Psoas muscle (tissue), 8 donors: ENCODE data around the gene CCNG2. TPM values are rescaled to one million over a fixed set of nuclear protein-coding genes. Genes with fewer than 3 reads are reported as not detected.
"Not testable (repeated sequence)": the region's sequence is repeated elsewhere in the genome, so short reads cannot be mapped to it uniquely, and the experiment has no call there.

Experiments
- ATAC-seq, 4 donors: fragments of 200-7000 bp; cut with Tn5 transposase; one replicate each; pipeline ENCODE4 v1.9.1; 2020; ENCODE audit warnings: moderate library complexity in 3 of 4, mild to moderate bottlenecking in 2 of 4
- DNase-seq, 2 donors: peaks; one replicate each; pipeline ENCODE4 v3.0.0-alpha.2; 2020
- H3K27ac ChIP-seq: fragments of 200-600 bp; one replicate; pipeline ENCODE4 v1.8.0; 2022
- H3K27me3 ChIP-seq, 3 donors: fragments of 200-600 bp in 1 of 3; one replicate each; pipeline versions ENCODE4 v1.6.1 to v1.8.0; 2013 to 2022; ENCODE audit warnings: low read length in 2 of 3, mild to moderate bottlenecking in 2 of 3, moderate library complexity in 1 of 3; ENCODE audit not compliant: insufficient read depth in 3 of 3
- H3K36me3 ChIP-seq, 2 donors: fragments of 200-600 bp in 1 of 2; one replicate each; pipeline versions ENCODE4 v1.6.1 to v1.8.0; 2013 to 2022; ENCODE audit warnings: low read depth in 1 of 2, mild to moderate bottlenecking in 1 of 2, moderate library complexity in 1 of 2; ENCODE audit not compliant: insufficient read depth in 1 of 2
- H3K4me1 ChIP-seq: fragments of 200-600 bp; one replicate; pipeline ENCODE4 v1.8.0; 2022
- H3K4me3 ChIP-seq: fragments of 200-600 bp; one replicate; pipeline ENCODE4 v1.8.0; 2022; ENCODE audit warnings: mild to moderate bottlenecking
- H3K9me3 ChIP-seq: fragments of 200-600 bp; one replicate; pipeline ENCODE4 v1.8.0; 2022
- WGBS, 3 donors: extraction: QIAGEN DNeasy Blood & Tissue Kit; methylation state at CpG; one replicate each; pipeline versions ENCODE4 v1.1.6 to v1.1.7; 2013; 5-methylcytosine and 5-hydroxymethylcytosine counted together
- intact Hi-C, 2 donors: fragments of 100-400 bp; cut with DNase I; formaldehyde crosslinking; loops; one replicate each; pipeline versions ENCODE4 v1.11.0 to v1.14.2; 2022
- polyA plus RNA-seq, 3 donors: library from polyadenylated mRNA; stranded (reverse); fragments of 200-250 nt; gene quantifications; one replicate each; pipeline ENCODE4 v1.2.3, GENCODE V29; 2013
- total RNA-seq, 4 donors: library from RNA; stranded (reverse); fragmentation: NEBNext Ultra II Directional in 2 of 4; extraction: Animal tissue kit (Norgen Biotek cat#: 25700) in 2 of 4; gene quantifications; one replicate each; pipeline versions ENCODE4 v1.2.1 to v1.2.4, GENCODE V29; 2021 to 2023
- TF ChIP-seq, protein P1 (sequence below): fragments of 200-600 bp; IDR thresholded peaks from one replicate; pipeline ENCODE4 v1.8.0; 2022; ENCODE audit warnings: antibody characterized with exemption
- donor health status: healthy with polysubstance abuse.
- donor health status: DM: no; HTN: no; CAD: no; lungs with moderate emphysema.
- donor health status: Bipolar disorder and iron deficiency.
- donor health status: healthy.
- donor health status: DM: yes; HTN: yes; CAD: no.
- donor health status: DM: no; HTN: no; CAD: no.
- donor health status: DM: no; HTN: no; CAD: no.
- donor health status: DM: yes; HTN: yes; CAD: no.

CCNG2 gene
- total and polyA plus RNA-seq, 7 donors, result 3.1 to 34.6 (median 7.0) TPM

DNA sequence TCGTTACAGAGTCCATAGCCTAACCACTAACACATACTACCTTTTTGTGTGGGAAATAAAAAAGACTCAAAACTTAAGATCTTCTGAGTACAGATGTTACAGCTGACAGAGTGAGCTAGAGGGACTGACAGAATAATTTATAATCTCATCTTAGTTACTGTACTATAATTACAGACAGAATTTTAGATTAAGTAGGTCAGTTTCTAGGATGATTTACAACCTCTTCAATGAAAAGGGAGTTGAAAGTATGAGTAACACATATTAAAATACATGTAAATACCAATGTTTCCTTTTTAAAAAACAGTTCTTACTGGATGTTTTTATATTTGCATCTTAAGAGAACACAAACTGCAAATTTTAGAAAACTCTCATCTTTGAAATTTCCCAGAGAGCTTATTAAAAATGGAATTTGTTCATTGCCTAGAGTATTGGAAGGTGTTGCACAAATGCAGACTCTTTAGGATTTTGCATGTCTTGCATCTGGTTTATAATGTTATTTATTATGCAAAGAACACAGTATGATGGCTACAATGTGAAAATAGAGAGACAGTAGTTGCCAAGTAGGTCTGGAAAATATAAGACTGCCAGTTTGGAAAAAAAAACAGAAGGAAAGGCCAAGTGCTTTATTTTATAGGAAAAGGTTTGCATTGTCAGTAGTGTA lies 24.2 kb upstream of the CCNG2 start:
- TF ChIP-seq, protein P1, sequence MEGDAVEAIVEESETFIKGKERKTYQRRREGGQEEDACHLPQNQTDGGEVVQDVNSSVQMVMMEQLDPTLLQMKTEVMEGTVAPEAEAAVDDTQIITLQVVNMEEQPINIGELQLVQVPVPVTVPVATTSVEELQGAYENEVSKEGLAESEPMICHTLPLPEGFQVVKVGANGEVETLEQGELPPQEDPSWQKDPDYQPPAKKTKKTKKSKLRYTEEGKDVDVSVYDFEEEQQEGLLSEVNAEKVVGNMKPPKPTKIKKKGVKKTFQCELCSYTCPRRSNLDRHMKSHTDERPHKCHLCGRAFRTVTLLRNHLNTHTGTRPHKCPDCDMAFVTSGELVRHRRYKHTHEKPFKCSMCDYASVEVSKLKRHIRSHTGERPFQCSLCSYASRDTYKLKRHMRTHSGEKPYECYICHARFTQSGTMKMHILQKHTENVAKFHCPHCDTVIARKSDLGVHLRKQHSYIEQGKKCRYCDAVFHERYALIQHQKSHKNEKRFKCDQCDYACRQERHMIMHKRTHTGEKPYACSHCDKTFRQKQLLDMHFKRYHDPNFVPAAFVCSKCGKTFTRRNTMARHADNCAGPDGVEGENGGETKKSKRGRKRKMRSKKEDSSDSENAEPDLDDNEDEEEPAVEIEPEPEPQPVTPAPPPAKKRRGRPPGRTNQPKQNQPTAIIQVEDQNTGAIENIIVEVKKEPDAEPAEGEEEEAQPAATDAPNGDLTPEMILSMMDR, result no peak
- H3K9me3 ChIP-seq, result no peaks in the 10 kb centered on the region
- H3K36me3 ChIP-seq, result no peaks in the 10 kb centered on the region
- H3K4me1 ChIP-seq, result peaks cover 5% of the 10 kb centered on the region
- H3K4me3 ChIP-seq, result no peak overlapping the region
- WGBS, 3 donors, result 77 to 91% (median 87%) methylated on average over 1 of the region's 1 CpG
- H3K27me3 ChIP-seq, result no peaks in the 10 kb centered on the region
- intact Hi-C loops, result no loop called here
- no peak for ATAC-seq
- H3K27ac ChIP-seq, result no peak overlapping the region
- no peak for DNase-seq

DNA sequence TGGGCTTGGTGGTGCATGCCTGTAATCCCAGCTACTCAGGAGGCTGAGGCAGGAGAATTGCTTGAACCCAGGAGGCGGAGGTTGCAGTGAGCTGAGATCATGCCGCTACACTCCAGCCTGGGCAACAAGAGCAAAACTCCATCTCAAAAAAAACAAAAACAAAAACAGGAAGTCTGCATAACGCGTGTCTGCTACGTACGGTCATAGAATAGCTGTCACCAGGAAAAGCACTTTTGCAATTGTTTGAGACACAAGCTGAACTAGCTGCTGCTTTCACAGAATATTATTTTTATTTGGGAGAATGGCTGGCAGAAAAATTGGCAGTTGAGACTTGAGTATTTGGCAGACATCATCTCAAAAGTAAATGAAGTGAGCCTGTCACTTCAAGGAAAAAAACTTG lies 19.6 kb upstream of the CCNG2 start:
- ATAC-seq, DNase-seq, H3K4me3 ChIP-seq, H3K9me3 ChIP-seq, H3K27me3 ChIP-seq, H3K4me1 ChIP-seq, H3K36me3 ChIP-seq, H3K27ac ChIP-seq, intact Hi-C loops: not testable (repeated sequence)
- WGBS, 3 donors, result 43 to 60% (median 44%) methylated on average over 6 of the region's 6 CpGs

DNA sequence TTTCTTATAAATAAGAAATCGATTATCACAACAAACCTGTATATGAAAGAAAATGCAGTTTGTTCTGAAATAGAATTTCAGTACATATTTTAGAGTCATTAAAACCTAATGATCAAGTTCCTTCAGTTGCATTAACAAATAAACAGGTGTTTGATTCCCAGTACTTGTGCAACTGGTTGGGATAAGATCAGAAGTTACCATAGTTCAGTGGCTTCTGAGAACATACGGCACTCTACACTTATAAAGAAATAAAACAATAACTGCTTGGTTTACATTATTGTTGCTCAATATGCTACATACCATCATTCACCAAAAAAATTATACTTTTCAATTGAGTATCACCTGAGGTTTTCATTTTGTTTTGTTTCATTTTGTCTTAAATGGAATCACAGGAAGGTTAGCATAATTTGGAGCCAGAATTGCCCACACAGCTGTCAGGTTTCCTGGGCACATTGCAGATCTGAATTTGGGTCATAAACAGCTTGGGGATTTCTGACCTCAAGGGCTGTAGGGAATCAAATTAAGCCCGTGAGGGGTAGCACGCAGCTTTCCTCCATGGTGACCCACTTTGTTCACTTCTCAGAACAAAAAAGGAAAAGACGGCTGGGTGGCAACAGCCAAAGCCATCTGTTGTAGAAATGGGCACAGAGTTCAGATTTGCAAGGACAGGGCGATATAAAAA lies 14.9 kb upstream of the CCNG2 start:
- no peaks in the 10 kb centered on the region for H3K9me3 ChIP-seq
- DNase-seq (no peak), ATAC-seq (peak in 1 of 4 donors; percentile 56)
- H3K27me3 ChIP-seq, result no peaks in the 10 kb centered on the region
- H3K36me3 ChIP-seq, result no peaks in the 10 kb centered on the region
- intact Hi-C loops, result no loop called here
- TF ChIP-seq, protein P1, result no peak
- WGBS, 3 donors, result 36 to 55% (median 39%) methylated on average over 6 of the region's 6 CpGs
- H3K4me3 ChIP-seq, result no peak overlapping the region
- H3K27ac ChIP-seq, result no peak overlapping the region
- H3K4me1 ChIP-seq, result no peaks in the 10 kb centered on the region

DNA sequence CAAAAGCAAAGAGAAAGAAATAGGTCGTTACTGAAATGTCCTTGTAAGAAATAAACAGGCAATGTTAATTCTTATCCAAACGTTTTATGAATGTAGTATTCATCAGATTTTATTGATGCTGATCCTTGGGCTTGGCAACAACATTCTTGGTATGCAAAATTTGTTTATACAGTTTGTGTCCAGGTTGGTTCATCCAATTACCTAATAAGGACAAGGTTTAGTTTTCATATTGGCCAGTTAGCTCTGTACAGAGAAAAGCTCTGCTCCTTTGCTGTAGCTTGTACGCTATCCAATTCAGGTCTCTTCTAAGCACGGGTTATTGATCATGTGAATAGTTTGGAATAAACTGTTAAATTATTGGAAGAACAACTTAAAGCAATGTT lies 14.4 kb upstream of the CCNG2 start:
- DNase-seq (no peak), ATAC-seq (no peak)
- H3K27ac ChIP-seq, result peak overlapping the region; percentile 32
- H3K36me3 ChIP-seq, result no peaks in the 10 kb centered on the region
- 55 to 64% (median 58%) methylated on average over 4 of the region's 4 CpGs for WGBS, 3 donors
- H3K4me1 ChIP-seq, result no peaks in the 10 kb centered on the region
- no peak overlapping the region for H3K4me3 ChIP-seq
- TF ChIP-seq, protein P1, result no peak
- intact Hi-C loops, result no loop called here
- no peaks in the 10 kb centered on the region for H3K9me3 ChIP-seq
- H3K27me3 ChIP-seq, result no peaks in the 10 kb centered on the region

DNA sequence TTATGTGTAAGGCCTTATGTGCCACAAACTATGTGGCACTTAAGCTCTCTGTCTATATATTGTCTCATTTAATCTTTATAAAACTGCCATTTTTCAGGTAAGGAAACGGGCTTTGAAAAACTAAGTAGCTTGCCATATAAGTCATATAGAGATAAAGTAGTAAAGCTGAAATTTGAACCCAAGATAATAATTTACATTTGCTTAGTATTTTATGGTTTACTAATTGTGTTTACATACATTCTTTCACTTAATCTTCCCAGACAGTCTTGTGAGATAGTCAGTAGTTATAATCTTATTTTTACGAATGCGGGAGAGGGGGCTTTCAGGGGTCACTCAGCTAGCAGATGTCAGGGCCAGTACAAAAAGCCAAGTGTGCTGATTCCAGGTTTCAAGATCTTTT lies 13.9 kb upstream of the CCNG2 start:
- TF ChIP-seq, protein P1, result no peak
- DNase-seq (no peak), ATAC-seq (no peak)
- intact Hi-C loops, result no loop called here
- H3K36me3 ChIP-seq, result no peaks in the 10 kb centered on the region
- H3K27ac ChIP-seq, result peak overlapping the region; percentile 32
- H3K4me1 ChIP-seq, result no peaks in the 10 kb centered on the region
- no peaks in the 10 kb centered on the region for H3K9me3 ChIP-seq
- no peak overlapping the region for H3K4me3 ChIP-seq
- 63 to 77% (median 69%) methylated on average over 3 of the region's 3 CpGs for WGBS, 3 donors
- H3K27me3 ChIP-seq, result no peaks in the 10 kb centered on the region
